ENCODE results near the gene CCDC27.
A peak's percentile ranks its signal among the peaks of the same experiment; 100 is the strongest.
"Not testable (repeated sequence)": the region's sequence is repeated elsewhere in the genome, so short reads cannot be mapped to it uniquely, and the experiment has no call there.

Gene CCDC27

GRCh38 chr1:3740042-3740441 is 12.2 kb upstream of the CCDC27 start:
- DNase-seq: no peak

DNA sequence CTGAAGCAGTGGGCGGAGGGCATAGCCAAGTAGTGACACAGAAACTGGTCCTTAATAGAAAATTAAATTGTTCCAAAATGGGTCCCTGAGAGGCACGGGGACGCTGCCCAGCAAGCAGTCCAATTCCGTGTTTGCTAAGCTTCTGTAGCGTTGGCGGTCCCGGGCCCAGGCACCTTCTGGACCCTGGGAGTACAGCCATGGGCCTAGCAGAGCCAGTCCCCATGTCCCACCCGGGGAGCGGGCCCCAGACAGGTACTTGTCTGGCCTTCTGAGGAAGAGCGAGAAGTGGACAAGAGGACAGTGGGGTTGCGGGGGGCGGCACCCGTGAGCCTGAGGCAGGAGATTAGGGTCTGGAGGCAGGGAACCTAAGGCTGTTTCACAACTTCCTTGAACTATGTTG is 11.5 kb upstream of the CCDC27 start:
- no peak for DNase-seq

DNA sequence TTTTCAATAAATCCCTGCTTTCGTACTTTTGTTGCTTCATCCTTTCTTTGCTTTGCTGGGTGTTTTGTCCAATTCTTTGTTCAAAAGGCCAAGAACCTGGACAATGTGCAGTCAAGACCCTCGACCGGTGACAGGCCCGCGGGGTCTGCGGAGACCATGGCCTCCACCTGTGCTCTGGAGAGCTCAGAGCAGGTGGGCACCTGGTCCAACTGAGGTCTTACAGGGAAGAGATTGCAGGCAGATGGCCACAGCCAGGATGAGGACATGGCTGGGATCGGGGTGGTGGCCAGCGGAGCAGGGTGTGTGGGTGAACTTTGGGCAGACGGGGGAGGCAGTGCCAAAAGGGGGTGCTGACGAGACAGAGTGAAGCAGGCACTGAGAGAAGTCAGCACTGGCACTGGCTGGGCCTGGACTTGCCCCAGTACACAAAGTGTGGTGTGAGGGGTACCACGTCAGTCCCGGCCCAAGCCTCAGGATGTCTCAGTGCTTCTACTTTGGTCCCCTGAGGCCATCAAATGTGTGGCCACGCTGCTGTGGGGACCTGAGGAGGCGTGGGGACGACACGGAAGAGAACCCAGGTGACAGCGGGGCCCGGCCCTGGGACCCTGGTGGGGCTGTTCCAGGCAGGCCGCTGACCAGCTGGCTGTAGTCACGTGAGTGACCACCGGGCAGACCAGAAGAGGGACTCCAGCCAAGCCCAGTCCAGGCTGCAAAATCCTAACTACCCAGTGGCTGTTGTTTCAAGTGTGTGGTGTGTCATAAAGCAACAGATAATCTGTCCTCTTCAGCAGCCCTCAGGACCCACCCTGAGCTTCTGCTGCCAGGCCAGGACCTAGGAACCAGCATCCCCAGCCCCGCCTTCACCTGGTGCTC is 10.4 kb upstream of the CCDC27 start:
- no peak for DNase-seq

DNA sequence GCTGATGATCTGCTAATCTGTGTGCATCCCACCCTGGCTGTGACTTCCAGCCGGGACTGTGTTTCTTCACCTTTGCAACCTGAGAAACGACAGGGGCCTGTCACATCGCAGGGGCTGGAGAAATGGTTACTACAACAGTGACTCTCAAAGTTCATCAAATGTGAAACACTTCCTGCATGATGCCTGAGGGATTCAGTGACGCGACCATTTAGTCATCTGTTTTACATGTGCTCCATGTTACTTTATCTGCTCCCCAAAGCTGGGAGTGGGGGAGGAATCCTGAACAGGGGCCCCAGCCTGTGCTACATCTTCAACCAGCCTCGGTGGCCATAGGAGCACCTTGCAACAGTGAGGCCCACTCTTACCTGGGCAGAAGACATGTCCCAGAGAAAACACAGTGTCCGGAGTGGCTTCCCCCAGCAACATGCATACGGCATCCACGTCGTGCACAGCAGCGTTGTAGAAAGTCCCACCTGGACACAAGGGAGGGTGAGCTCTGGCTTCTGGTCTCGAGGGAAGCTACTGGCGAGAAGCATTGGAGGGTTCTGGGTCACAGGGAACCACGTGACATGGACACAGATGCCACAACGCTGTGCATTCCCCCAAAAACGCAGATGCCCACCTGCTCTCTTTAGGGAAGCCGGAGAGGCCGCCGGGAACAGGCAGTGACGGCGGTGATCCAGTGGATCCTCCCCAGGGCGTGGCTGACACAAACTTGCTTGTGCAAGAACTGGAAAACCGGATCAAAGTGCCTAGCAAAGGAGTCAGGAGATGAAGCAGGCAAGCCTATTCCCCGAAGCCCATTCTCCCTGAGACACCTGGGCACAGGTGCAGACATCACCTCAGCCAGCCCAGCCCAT is 9.6 kb upstream of the CCDC27 start:
- no peak for DNase-seq

GRCh38 chr1:3743421-3743820 is 8.8 kb upstream of the CCDC27 start:
- no peak for DNase-seq

GRCh38 chr1:3743826-3744225 is 8.4 kb upstream of the CCDC27 start:
- no peak for DNase-seq

- no peak for DNase-seq
Observed at GRCh38 chr1:3744646-3745045, 7.6 kb upstream of the CCDC27 start.

- no peak for DNase-seq
Observed at GRCh38 chr1:3745071-3745470, 7.2 kb upstream of the CCDC27 start.

- no peak for DNase-seq
Observed at GRCh38 chr1:3745590-3746381, 6.5 kb upstream of the CCDC27 start.

DNA sequence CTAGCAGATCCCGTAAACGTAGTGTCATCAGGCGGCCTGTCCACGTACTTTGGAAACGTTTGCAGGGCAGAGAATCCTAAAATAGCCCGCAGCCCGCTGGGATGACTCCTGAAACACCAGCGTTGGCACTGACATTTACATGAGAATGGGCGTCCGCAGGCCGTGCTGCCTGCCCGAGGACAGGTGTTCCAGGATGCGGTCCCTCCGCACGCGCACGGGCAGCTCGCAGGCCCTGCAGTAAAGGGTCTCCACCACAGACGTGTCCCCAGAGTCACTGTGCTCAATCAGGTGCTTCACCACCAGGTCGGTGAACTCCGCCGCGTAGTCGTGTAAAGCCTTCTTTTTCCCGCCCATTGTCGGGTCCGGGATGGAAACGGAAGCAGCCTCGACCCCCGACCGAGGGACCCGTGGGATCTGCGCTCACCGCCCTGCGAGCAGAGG is 5.8 kb upstream of the CCDC27 start:
- DNase-seq: no peak

GRCh38 chr1:3746830-3747521 is 5.3 kb upstream of the CCDC27 start:
- peak; percentile 91 for DNase-seq

- no peak for DNase-seq
Observed at GRCh38 chr1:3747522-3747848, 4.8 kb upstream of the CCDC27 start.

- no peak for DNase-seq
Observed at GRCh38 chr1:3747903-3748302, 4.3 kb upstream of the CCDC27 start.

GRCh38 chr1:3748316-3748900 is 3.8 kb upstream of the CCDC27 start:
- not testable (repeated sequence) for DNase-seq

DNA sequence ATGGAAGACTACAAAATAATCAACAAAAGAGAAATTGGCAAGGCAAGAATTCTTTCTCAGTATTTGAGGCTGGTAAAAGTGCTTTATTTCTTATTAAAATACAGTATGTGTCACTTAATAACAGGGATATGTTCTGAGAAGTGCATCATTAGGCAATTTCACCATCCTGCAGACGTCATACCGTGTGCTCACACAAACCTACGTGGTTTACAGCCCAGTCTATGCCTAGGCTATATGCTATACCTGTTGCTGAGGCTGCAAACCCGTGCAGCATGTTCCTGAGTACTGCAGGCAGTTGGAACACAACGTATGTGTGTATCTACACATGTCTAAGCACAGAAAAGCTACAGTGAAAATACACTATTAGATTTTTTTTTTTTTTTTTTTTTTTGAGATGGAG is 2.7 kb upstream of the CCDC27 start:
- no peak for DNase-seq

DNA sequence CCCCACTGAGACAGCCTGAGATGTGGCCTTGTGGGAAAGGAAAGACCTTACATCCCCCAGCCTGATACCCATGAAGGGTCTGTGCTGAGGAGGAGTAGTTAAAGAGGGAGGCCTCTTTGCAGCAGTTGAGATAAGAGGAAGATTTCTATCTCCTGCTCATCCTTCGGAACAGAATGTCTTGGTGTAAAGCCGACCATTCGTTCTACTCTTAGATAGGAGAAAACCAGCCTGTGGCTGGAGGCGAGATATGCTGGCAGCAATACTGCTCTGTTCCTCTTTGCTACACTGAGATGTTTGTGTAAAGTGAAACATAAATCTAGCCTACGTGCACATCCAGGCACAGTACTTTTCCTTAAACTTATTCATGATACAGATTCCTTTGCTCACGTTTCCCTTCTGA is 1.5 kb upstream of the CCDC27 start:
- peak; percentile 72 for DNase-seq

- no peak for DNase-seq
Observed at GRCh38 chr1:3753656-3754454, 1.6 kb downstream of the CCDC27 start.

DNA sequence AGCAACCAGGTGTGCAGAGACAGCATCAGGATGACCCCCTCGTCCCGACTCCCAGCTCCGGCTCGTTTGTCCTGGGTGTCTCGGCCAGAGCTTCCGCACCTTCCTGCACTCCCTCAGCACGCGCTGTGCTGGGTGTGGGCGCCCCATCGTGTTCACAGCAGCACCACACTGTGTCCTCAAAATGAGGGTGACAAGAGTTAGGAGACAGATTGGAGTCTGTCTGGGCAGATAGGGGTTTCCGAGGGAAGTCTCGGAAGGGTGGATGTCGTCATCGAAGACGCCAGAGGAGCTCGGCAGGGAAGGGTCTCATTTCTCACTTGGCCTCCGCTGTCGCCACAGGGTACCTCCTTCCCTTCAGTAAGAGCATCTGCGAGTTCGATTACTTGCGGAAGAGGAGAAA is 4.1 kb downstream of the CCDC27 start:
- no peak for DNase-seq

- DNase-seq: no peak
Observed at GRCh38 chr1:3759164-3759563, 6.9 kb downstream of the CCDC27 start.

DNA sequence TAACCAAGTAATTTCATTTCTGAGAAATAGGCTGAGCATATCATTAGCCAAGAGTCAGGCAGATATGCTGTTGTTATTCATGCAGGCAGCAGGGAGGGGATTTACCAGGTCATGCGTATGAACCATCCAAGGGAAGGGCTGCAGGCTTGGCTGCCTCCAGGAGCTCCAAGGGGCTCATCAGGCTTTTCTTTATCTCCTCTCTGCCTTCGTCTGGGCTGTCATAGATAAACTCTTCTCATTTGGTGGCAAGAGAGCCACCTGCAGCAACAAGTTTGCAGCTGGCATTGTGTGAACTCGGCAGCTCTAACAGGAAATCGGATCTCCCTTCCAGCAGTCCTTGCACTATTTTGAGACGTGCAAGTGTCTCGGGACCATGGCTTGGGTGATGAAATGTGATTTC is 7.5 kb downstream of the CCDC27 start:
- DNase-seq: peak; percentile 13

DNA sequence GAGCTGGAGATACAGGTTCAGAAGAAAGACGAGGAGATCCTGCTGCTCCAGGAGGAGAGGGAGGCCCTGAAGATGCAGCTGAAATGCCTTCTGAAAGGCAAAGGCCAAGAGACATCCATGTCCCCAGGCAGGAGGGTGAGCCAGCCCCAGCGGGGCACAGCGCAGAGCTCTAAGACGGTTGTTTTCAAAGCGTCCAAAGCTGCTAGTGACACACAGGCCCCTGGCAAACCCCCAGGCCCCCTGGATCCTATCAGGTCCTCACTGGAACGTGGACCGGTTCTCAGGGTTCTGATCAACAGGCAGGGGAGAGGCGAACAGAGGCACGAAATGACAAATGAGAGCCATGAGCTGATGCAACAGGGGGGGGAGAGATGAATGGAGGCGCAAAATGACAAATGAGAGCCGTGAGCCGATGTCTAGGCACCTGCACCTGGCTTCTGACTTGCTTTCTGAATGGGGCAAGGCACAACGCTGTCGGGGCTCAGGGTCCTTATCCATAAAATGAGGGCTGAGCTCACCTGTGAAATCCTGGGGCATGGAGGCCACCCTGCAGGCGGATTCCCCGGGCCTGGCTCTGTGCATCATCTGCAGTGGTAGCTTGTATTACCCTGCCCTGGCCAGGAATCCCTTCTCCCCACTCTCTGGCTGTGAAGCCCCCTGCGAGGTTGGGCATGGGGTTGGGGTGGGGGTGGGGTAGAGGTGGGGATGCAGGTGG is 9.2 kb downstream of the CCDC27 start:
- no peak for DNase-seq

Data from OCI-M1 (cell line).